ENCODE data around the gene BAD.

BAD gene

GRCh38 chr11:64262271-64263002 lies 22.0 kb downstream of the BAD start:
- in situ Hi-C loops (cut with HindIII; ENCODE audit: low sequenced_read_pairs) = loop anchor here (5.0 kb wide), 1 partner anchor 55 kb away; the partner anchor contains the start of gene FERMT3

GRCh38 chr11:64261556-64262080 lies 22.8 kb downstream of the BAD start:
- in situ Hi-C loops (cut with HindIII; ENCODE audit: low sequenced_read_pairs) = loop anchor here (5.0 kb wide), 1 partner anchor 54 kb away; the partner anchor contains the start of gene FERMT3

GRCh38 chr11:64260147-64260708 lies 24.2 kb downstream of the BAD start:
- in situ Hi-C loops (cut with HindIII; ENCODE audit: low sequenced_read_pairs) = loop anchor here (5.0 kb wide), 1 partner anchor 53 kb away; the partner anchor contains the start of gene FERMT3

GRCh38 chr11:64259533-64260067 lies 24.9 kb downstream of the BAD start:
- in situ Hi-C loops (cut with HindIII; ENCODE audit: low sequenced_read_pairs) = loop anchor here (5.0 kb wide), 1 partner anchor 52 kb away; the partner anchor contains the start of gene FERMT3

- in situ Hi-C loops (cut with HindIII; ENCODE audit: low sequenced_read_pairs) = no loop called here
Measured at GRCh38 chr11:64258946-64259532, 25.4 kb downstream of the BAD start.

GRCh38 chr11:64258356-64258755 lies 26.1 kb downstream of the BAD start:
- in situ Hi-C loops (cut with HindIII; ENCODE audit: low sequenced_read_pairs) = no loop called here

- in situ Hi-C loops (cut with HindIII; ENCODE audit: low sequenced_read_pairs) = no loop called here
Measured at GRCh38 chr11:64256300-64256699, 28.2 kb downstream of the BAD start.

- in situ Hi-C loops (cut with HindIII; ENCODE audit: low sequenced_read_pairs) = no loop called here
Measured at GRCh38 chr11:64255135-64256128, 29.0 kb downstream of the BAD start.

- in situ Hi-C loops (cut with HindIII; ENCODE audit: low sequenced_read_pairs) = loop anchor here (5.0 kb wide), 1 partner anchor 53 kb away; the partner anchor contains the start of gene ESRRA
Measured at GRCh38 chr11:64254326-64254725, 30.1 kb downstream of the BAD start.

GRCh38 chr11:64253481-64253880 lies 31.0 kb downstream of the BAD start:
- in situ Hi-C loops (cut with HindIII; ENCODE audit: low sequenced_read_pairs) = loop anchor here (5.0 kb wide), 1 partner anchor 54 kb away; the partner anchor contains the start of gene ESRRA

- in situ Hi-C loops (cut with HindIII; ENCODE audit: low sequenced_read_pairs) = loop anchor here (5.0 kb wide), 1 partner anchor 54 kb away; the partner anchor contains the start of gene ESRRA
Measured at GRCh38 chr11:64253043-64253442, 31.4 kb downstream of the BAD start.

- in situ Hi-C loops (cut with HindIII; ENCODE audit: low sequenced_read_pairs) = loop anchor here (5.0 kb wide), 1 partner anchor 55 kb away; the partner anchor contains the start of gene ESRRA
Measured at GRCh38 chr11:64252003-64252872, 32.2 kb downstream of the BAD start.

- in situ Hi-C loops (cut with HindIII; ENCODE audit: low sequenced_read_pairs) = loop anchor here (5.0 kb wide), 1 partner anchor 56 kb away; the partner anchor contains the start of gene ESRRA
Measured at GRCh38 chr11:64251753-64252002, 32.8 kb downstream of the BAD start.

GRCh38 chr11:64251016-64251752 lies 33.3 kb downstream of the BAD start, which contains the start of gene PLCB3:
Gene PLCB3 (plus strand): TSS chr11:64251530. CDS start chr11:64251650, 120 bp downstream.
- in situ Hi-C loops (cut with HindIII; ENCODE audit: low sequenced_read_pairs) = loop anchor here (5.0 kb wide), 1 partner anchor 56 kb away; the partner anchor contains the start of gene ESRRA

GRCh38 chr11:64250415-64251015 lies 34.0 kb downstream of the BAD start:
- in situ Hi-C loops (cut with HindIII; ENCODE audit: low sequenced_read_pairs) = loop anchor here (5.0 kb wide), 1 partner anchor 57 kb away; the partner anchor contains the start of gene ESRRA

GRCh38 chr11:64249563-64250414 lies 34.7 kb downstream of the BAD start:
- in situ Hi-C loops (cut with HindIII; ENCODE audit: low sequenced_read_pairs) = loop anchor here (5.0 kb wide), 1 partner anchor 58 kb away; the partner anchor contains the start of gene ESRRA

GRCh38 chr11:64249038-64249437 lies 35.4 kb downstream of the BAD start:
- in situ Hi-C loops (cut with HindIII; ENCODE audit: low sequenced_read_pairs) = no loop called here

Data from endothelial cell of hepatic sinusoid (primary cell).